ENCODE data around the gene CALR. TPM values are rescaled to one million over a fixed set of nuclear protein-coding genes. Genes with fewer than 3 reads are reported as not detected.

The CALR gene
- total and polyA plus RNA-seq, 2 donors (not counting 3 experiments of a cell fraction or from before 2014, with no cell fraction given) = 1,135 to 1,636 TPM

DNA sequence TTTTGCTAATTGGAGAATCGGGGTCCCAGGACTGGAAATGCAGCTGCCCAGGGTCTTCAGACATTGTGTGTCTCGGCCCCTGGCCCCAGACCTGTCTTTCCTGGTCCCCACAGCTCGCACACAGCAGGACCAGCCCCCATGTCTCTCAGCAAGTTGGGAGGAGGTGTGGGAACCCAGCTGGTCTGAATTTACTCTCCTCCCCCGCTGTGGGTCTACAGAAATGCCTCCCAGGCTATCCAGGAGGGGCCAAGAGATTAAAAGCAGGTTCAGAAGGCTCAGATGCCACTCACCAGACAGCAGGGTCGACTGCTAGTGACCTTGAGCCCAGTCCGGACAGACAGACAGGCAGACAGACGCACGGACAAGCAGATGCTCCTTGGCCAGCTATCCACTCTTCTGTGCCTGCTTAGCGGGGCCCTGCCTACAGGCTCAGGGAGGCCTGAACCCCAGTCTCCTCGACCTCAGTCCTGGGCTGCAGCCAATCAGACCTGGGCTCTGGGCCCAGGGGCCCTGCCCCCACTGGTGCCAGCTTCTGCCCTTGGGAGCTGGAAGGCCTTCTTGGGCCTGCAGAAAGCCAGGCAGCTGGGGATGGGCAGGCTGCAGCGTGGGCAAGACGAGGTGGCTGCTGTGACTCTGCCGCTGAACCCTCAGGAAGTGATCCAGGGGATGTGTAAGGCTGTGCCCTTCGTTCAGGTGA, 31.0 kb downstream of the CALR start, which contains the start of gene DAND5:
TSS of gene DAND5 (plus strand) at position 285 of the 697 bp plus-strand sequence. CDS start at position 370, 85 bp downstream.
- ChIA-PET CTCF (interaction anchor here (0.7 to 1.0 kb wide), 2 partner anchors 8 to 125 kb away, joined by 3 read pairs; no protein-coding TSS in a partner anchor), POLR2A (no interaction called here)
- Histone ChIP-seq H3K4me2 (ENCODE audit: insufficient read depth, low read length) (no peak within 1 kb of the TSS), H3K79me2 (ENCODE audit: control insufficient read depth, insufficient read depth, low read length) (no peaks in the 10 kb centered on the region), H3K4me3 (replicated peaks in 1 of 3; ENCODE audit: insufficient read depth in 1 of 3, low read depth in 1 of 3, low read length in 3 of 3) (no peak within 1 kb of the TSS), H2AFZ (ENCODE audit: low read depth, low read length) (no peak within 1 kb of the TSS), H3K4me1 (ENCODE audit: control insufficient read depth, extremely low read depth, insufficient read depth, low read length) (peaks cover 2% of the 10 kb centered on the region), H3K9me1 (replicated peaks; ENCODE audit: control insufficient read depth, extremely low read depth, insufficient read depth, low read length) (no peaks in the 10 kb centered on the region), H3K9ac (replicated peaks; ENCODE audit: extremely low read depth, insufficient read depth, low read length) (no peak within 1 kb of the TSS), H3K27me3 (ENCODE audit: control insufficient read depth in 2 of 2, insufficient read depth in 2 of 2, low read length in 2 of 2) (no peaks in the 10 kb centered on the region), H3K27ac (ENCODE audit: insufficient read depth, low read depth, low read length) (no peak within 1 kb of the TSS), H4K20me1 (replicated peaks; ENCODE audit: control insufficient read depth, extremely low read depth, insufficient read depth, low read length) (no peaks in the 10 kb centered on the region), H3K36me3 (ENCODE audit: control insufficient read depth in 2 of 2, extremely low read depth in 1 of 2, insufficient read depth in 2 of 2, low read length in 2 of 2) (no peaks in the 10 kb centered on the region), H3K9me3 (replicated peaks; ENCODE audit: control insufficient read depth, insufficient read depth, low read length) (no peaks in the 10 kb centered on the region)
- intact Hi-C loops (cut with micrococcal nuclease) = no loop called here
- BruUV-seq (replicated peaks) = no TSS peak
- dilution Hi-C loops (cut with MboI; ENCODE audit: extremely low pct_ligation_motif_present, low sequenced_read_pairs) = no loop called here
- FAIRE-seq (no peak), DNase-seq (ENCODE audit: low read depth, low spot score) (no peak)
- no peak for TF ChIP-seq JUN (IDR thresholded peaks at IDR 0.05; ENCODE audit: borderline replicate concordance, insufficient read depth, insufficient read length, low read depth)
- TF ChIP-seq, protein P1, sequence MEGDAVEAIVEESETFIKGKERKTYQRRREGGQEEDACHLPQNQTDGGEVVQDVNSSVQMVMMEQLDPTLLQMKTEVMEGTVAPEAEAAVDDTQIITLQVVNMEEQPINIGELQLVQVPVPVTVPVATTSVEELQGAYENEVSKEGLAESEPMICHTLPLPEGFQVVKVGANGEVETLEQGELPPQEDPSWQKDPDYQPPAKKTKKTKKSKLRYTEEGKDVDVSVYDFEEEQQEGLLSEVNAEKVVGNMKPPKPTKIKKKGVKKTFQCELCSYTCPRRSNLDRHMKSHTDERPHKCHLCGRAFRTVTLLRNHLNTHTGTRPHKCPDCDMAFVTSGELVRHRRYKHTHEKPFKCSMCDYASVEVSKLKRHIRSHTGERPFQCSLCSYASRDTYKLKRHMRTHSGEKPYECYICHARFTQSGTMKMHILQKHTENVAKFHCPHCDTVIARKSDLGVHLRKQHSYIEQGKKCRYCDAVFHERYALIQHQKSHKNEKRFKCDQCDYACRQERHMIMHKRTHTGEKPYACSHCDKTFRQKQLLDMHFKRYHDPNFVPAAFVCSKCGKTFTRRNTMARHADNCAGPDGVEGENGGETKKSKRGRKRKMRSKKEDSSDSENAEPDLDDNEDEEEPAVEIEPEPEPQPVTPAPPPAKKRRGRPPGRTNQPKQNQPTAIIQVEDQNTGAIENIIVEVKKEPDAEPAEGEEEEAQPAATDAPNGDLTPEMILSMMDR (IDR thresholded peaks at IDR 0.05; ENCODE audit: extremely low read depth in 1 of 2, insufficient read depth in 1 of 2, low read depth in 1 of 2, low read length in 2 of 2) = no peak
- TF ChIP-seq POLR2AphosphoS5 (IDR thresholded peaks at IDR 0.05; ENCODE audit: insufficient read depth, low read depth, low read length) = no peak
- no peak for TF ChIP-seq GATA2 (IDR thresholded peaks at IDR 0.05; ENCODE audit: insufficient read depth, insufficient read length, low read depth, low read length)

Measured in endothelial cell of umbilical vein (primary cell).